Aorta (tissue), 5 donors: ENCODE measurements around the gene TUBB4B. TPM values are rescaled to one million over a fixed set of nuclear protein-coding genes. Genes with fewer than 3 reads are reported as not detected.
A peak's percentile ranks its signal among the peaks of the same experiment; 100 is the strongest.

Source experiments
- ATAC-seq: fragments of 200-7000 bp; cut with Tn5 transposase; one replicate; pipeline ENCODE4 v1.9.1; 2022; ENCODE audit warnings: moderate library complexity; ENCODE audit not compliant: low FRiP score
- DNase-seq, 2 donors: peaks; one replicate each; pipeline ENCODE4 v3.0.0-alpha.2; 2020
- H3K27ac ChIP-seq, 2 donors: one replicate each; pipeline ENCODE4 v1.5.1; 2013; ENCODE audit warnings: low read length in 2 of 2, mild to moderate bottlenecking in 2 of 2, moderate library complexity in 2 of 2, control low read depth in 1 of 2, inconsistent platforms in 1 of 2, low read depth in 1 of 2
- H3K27me3 ChIP-seq, 2 donors: one replicate each; pipeline ENCODE4 v1.6.1; 2013; ENCODE audit warnings: control low read depth in 1 of 2, low read length in 1 of 2, mild to moderate bottlenecking in 1 of 2, moderate library complexity in 1 of 2; ENCODE audit not compliant: insufficient read depth in 2 of 2, control insufficient read depth in 1 of 2
- H3K36me3 ChIP-seq, 2 donors: one replicate each; pipeline ENCODE4 v1.6.1; 2013; ENCODE audit warnings: control low read depth in 1 of 2, low read length in 1 of 2, mild to moderate bottlenecking in 1 of 2; ENCODE audit not compliant: insufficient read depth in 2 of 2, control insufficient read depth in 1 of 2
- H3K4me1 ChIP-seq, 2 donors: one replicate each; pipeline ENCODE4 v1.6.1; 2013; ENCODE audit warnings: low read length in 2 of 2, control low read depth in 1 of 2, mild to moderate bottlenecking in 1 of 2, moderate library complexity in 1 of 2; ENCODE audit not compliant: insufficient read depth in 2 of 2, control insufficient read depth in 1 of 2
- H3K4me3 ChIP-seq, 2 donors: one replicate each; pipeline ENCODE4 v1.5.1; 2013; ENCODE audit warnings: low read length in 2 of 2, control low read depth in 1 of 2, mild to moderate bottlenecking in 1 of 2
- H3K9me3 ChIP-seq: one replicate; pipeline ENCODE4 v1.6.1; 2013; ENCODE audit warnings: mild to moderate bottlenecking, low read length; ENCODE audit not compliant: control insufficient read depth
- WGBS, 2 donors: extraction: QIAGEN DNeasy Blood & Tissue Kit; methylation state at CpG; one replicate each; pipeline ENCODE4 v1.1.7; 2013; 5-methylcytosine and 5-hydroxymethylcytosine counted together
- intact Hi-C, 2 donors: fragments of 100-400 bp; cut with DNase I; formaldehyde crosslinking; loops; one replicate each; pipeline versions ENCODE4 v1.14.2 to v1.15.0; 2022
- polyA plus RNA-seq, 2 donors: library from polyadenylated mRNA; stranded (reverse); fragments of 200-250 nt; gene quantifications; one replicate each; pipeline ENCODE4 v1.2.3, GENCODE V29; 2013
- total RNA-seq, 2 donors: library from RNA; stranded (reverse); fragmentation: NEBNext Ultra II Directional; extraction: Animal tissue kit (Norgen Biotek cat#: 25700); gene quantifications; one replicate each; pipeline ENCODE4 v1.2.1, GENCODE V29; 2021
- donor health status: healthy with polysubstance abuse.
- donor health status: Bipolar disorder and iron deficiency.
- donor health status: DM: no; HTN: no; CAD: no.
- donor health status: DM: no; HTN: no; CAD: no.
- donor health status: DM: yes; HTN: yes; CAD: no.

The TUBB4B gene
- total and polyA plus RNA-seq, 4 donors: 86.9 to 152 (median 111) TPM

- Histone ChIP-seq H3K4me3 (no peak overlapping the region), H3K27me3 (no peaks in the 10 kb centered on the region), H3K9me3 (no peaks in the 10 kb centered on the region), H3K36me3 (no peaks in the 10 kb centered on the region), H3K4me1 (no peaks in the 10 kb centered on the region), H3K27ac (no peak overlapping the region)
- intact Hi-C loops: no loop called here
- WGBS, 2 donors: 87 to 90% methylated on average over 29 to 30 of the region's 30 CpGs
- ATAC-seq (no peak), DNase-seq (no peak)
Observed at GRCh38 chr9:137216188-137216965, 24.7 kb upstream of the TUBB4B start.

- no peak overlapping the region for H3K27ac ChIP-seq
- DNase-seq (no peak), ATAC-seq (peak; percentile 41)
- H3K27me3 ChIP-seq: no peaks in the 10 kb centered on the region
- intact Hi-C loops: no loop called here
- H3K4me3 ChIP-seq: no peak overlapping the region
- no peaks in the 10 kb centered on the region for H3K4me1 ChIP-seq
- WGBS, 2 donors: 76 to 80% methylated on average over 36 of the region's 36 CpGs
- H3K9me3 ChIP-seq: no peaks in the 10 kb centered on the region
- no peaks in the 10 kb centered on the region for H3K36me3 ChIP-seq
Observed at GRCh38 chr9:137217276-137218211, 23.5 kb upstream of the TUBB4B start.

- Histone ChIP-seq H3K27me3 (no peaks in the 10 kb centered on the region), H3K27ac (no peak overlapping the region), H3K4me1 (no peaks in the 10 kb centered on the region), H3K4me3 (no peak overlapping the region), H3K9me3 (no peaks in the 10 kb centered on the region), H3K36me3 (no peaks in the 10 kb centered on the region)
- 93% methylated on average over 28 to 30 of the region's 30 CpGs for WGBS, 2 donors
- ATAC-seq (no peak), DNase-seq (no peak)
- intact Hi-C loops: no loop called here
Observed at GRCh38 chr9:137218212-137218753, 22.8 kb upstream of the TUBB4B start.

- no peaks in the 10 kb centered on the region for H3K36me3 ChIP-seq
- H3K4me1 ChIP-seq: no peaks in the 10 kb centered on the region
- no peaks in the 10 kb centered on the region for H3K27me3 ChIP-seq
- intact Hi-C loops: no loop called here
- DNase-seq (no peak), ATAC-seq (no peak)
- H3K9me3 ChIP-seq: no peaks in the 10 kb centered on the region
- no peak overlapping the region for H3K27ac ChIP-seq
- H3K4me3 ChIP-seq: no peak overlapping the region
- WGBS, 2 donors: 59 to 73% methylated on average over 12 of the region's 12 CpGs
Observed at GRCh38 chr9:137218754-137219271, 22.3 kb upstream of the TUBB4B start.

- H3K27ac ChIP-seq: no peak overlapping the region
- intact Hi-C loops: no loop called here
- DNase-seq: no peak
- no peaks in the 10 kb centered on the region for H3K36me3 ChIP-seq
- H3K4me3 ChIP-seq: no peak overlapping the region
- no peaks in the 10 kb centered on the region for H3K9me3 ChIP-seq
- ATAC-seq: no peak
- WGBS, 2 donors: 92% methylated on average over 10 of the region's 10 CpGs
- no peaks in the 10 kb centered on the region for H3K4me1 ChIP-seq
- H3K27me3 ChIP-seq: no peaks in the 10 kb centered on the region
Observed at GRCh38 chr9:137219757-137220316, 21.2 kb upstream of the TUBB4B start.

- ATAC-seq (no peak), DNase-seq (no peak)
- no peaks in the 10 kb centered on the region for H3K9me3 ChIP-seq
- whole genome bisulfite sequencing, 2 donors: 93 to 94% methylated on average over 51 to 52 of the region's 52 CpGs
- no peak overlapping the region for H3K4me3 ChIP-seq
- H3K4me1 ChIP-seq: no peaks in the 10 kb centered on the region
- H3K36me3 ChIP-seq: no peaks in the 10 kb centered on the region
- H3K27ac ChIP-seq: no peak overlapping the region
- intact Hi-C loops: no loop called here
- no peaks in the 10 kb centered on the region for H3K27me3 ChIP-seq
Observed at GRCh38 chr9:137220317-137221094, 20.6 kb upstream of the TUBB4B start.

- intact Hi-C loops: no loop called here
- ATAC-seq (no peak), DNase-seq (no peak)
- Histone ChIP-seq H3K9me3 (no peaks in the 10 kb centered on the region), H3K27me3 (no peaks in the 10 kb centered on the region), H3K4me1 (no peaks in the 10 kb centered on the region), H3K4me3 (no peak overlapping the region), H3K36me3 (no peaks in the 10 kb centered on the region), H3K27ac (no peak overlapping the region)
- WGBS, 2 donors: 90% methylated on average over 9 to 14 of the region's 14 CpGs
Observed at GRCh38 chr9:137221095-137221505, 20.0 kb upstream of the TUBB4B start.
